Stomach smooth muscle (tissue), 2 donors: ENCODE data around the gene FHIT.

Experiments used
- H3K27ac ChIP-seq: one replicate; pipeline ENCODE4 v1.7.0; 2013; ENCODE audit warnings: mild to moderate bottlenecking, low read length, inconsistent platforms
- H3K27me3 ChIP-seq, 2 donors: one replicate each; pipeline ENCODE4 v1.7.0; 2013; ENCODE audit warnings: low read length in 2 of 2; ENCODE audit not compliant: insufficient read depth in 2 of 2, control insufficient read depth in 1 of 2
- H3K36me3 ChIP-seq, 2 donors: one replicate each; pipeline ENCODE4 v1.7.0; 2013; ENCODE audit warnings: low read length in 2 of 2; ENCODE audit not compliant: control insufficient read depth in 2 of 2, insufficient read depth in 2 of 2
- H3K4me1 ChIP-seq: one replicate; pipeline ENCODE4 v1.7.0; 2013; ENCODE audit warnings: low read length; ENCODE audit not compliant: control insufficient read depth, insufficient read depth
- H3K4me3 ChIP-seq, 2 donors: one replicate each; pipeline ENCODE4 v1.7.0; 2013; ENCODE audit warnings: low read length in 2 of 2
- H3K9ac ChIP-seq, 2 donors: one replicate each; pipeline ENCODE4 v1.7.0; 2013; ENCODE audit warnings: low read length in 2 of 2, mild to moderate bottlenecking in 1 of 2
- H3K9me3 ChIP-seq, 2 donors: one replicate each; pipeline ENCODE4 v1.7.0; 2013; ENCODE audit warnings: low read length in 2 of 2; ENCODE audit not compliant: control insufficient read depth in 2 of 2
- donor health status: healthy.
- donor health status: Pancreatic carcinoma.

FHIT gene

DNA sequence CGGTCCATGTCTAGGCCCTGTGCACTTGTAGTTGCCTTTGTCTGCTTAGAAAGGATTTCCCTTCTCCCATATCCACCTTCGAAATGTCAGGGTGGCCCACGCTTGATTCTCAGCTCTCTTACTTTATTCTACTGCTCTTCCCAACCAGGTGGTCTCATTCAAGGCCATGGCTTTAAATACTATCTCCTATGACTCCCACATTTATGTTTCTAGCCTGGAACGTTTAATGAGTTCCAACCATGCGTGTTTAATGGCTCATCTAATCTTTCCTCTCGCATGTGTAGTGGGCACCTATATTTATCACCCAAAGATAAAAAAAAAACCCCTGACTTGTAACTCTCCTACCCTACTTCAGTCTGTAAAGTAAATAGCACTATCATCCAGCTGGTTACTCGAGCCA, 1474.2 kb downstream of the FHIT start:
- no peak overlapping the region for H3K27ac ChIP-seq
- no peak overlapping the region for H3K9ac ChIP-seq
- no peaks in the 10 kb centered on the region for H3K4me1 ChIP-seq
- no peak overlapping the region for H3K4me3 ChIP-seq
- H3K27me3 ChIP-seq, result no peaks in the 10 kb centered on the region
- no peaks in the 10 kb centered on the region for H3K9me3 ChIP-seq
- no peaks in the 10 kb centered on the region for H3K36me3 ChIP-seq

DNA sequence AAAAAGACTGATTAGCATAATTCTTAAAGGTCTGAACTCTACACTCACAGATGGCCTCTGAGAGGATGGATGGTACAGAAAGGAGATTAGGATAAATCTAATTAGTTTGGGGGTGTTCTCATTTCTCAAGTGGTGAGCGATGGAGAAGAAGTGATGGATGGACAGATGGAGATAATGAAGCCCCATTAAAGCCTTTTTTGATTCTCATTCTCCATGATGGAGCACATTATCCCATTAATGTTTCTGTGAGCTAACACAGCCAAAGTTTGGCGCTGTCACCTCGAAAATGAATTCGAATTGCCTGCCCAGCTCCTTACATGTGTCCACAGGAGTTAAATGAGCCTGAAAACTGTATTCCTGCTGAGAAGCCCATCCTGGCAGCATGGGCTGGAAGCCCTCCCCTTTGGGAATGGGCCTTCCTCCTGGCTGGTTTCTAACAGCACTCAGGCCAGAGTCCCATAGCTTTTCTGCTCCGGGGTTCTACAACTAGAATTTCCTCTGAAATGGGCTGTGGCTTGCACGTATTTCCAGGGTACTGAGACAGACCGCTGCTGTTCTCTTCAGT, 1475.4 kb downstream of the FHIT start:
- H3K27me3 ChIP-seq, result no peaks in the 10 kb centered on the region
- no peak overlapping the region for H3K27ac ChIP-seq
- H3K9ac ChIP-seq, result no peak overlapping the region
- H3K36me3 ChIP-seq, result no peaks in the 10 kb centered on the region
- H3K4me1 ChIP-seq, result no peaks in the 10 kb centered on the region
- no peaks in the 10 kb centered on the region for H3K9me3 ChIP-seq
- no peak overlapping the region for H3K4me3 ChIP-seq

DNA sequence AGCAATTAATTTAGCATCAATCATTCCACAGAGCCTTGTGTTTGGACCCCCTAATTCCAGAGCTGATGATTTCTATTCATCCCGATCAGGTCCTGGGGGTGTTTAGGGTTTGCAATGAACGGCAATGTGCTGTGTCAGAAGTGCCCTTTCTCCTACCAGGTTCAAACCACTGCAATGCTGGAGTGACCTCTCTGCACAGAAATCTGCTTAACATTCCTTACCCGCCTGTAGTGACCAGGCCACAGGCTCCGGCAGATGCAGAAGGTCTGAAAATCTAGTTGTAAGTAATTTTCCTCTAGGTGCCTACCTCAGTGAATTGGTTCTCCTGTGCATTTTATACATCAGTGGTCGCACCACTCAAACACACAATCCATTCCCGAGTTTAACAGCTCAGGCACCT, 1476.1 kb downstream of the FHIT start:
- H3K4me3 ChIP-seq, result no peak overlapping the region
- no peaks in the 10 kb centered on the region for H3K9me3 ChIP-seq
- no peaks in the 10 kb centered on the region for H3K27me3 ChIP-seq
- no peak overlapping the region for H3K9ac ChIP-seq
- no peak overlapping the region for H3K27ac ChIP-seq
- no peaks in the 10 kb centered on the region for H3K4me1 ChIP-seq
- no peaks in the 10 kb centered on the region for H3K36me3 ChIP-seq

DNA sequence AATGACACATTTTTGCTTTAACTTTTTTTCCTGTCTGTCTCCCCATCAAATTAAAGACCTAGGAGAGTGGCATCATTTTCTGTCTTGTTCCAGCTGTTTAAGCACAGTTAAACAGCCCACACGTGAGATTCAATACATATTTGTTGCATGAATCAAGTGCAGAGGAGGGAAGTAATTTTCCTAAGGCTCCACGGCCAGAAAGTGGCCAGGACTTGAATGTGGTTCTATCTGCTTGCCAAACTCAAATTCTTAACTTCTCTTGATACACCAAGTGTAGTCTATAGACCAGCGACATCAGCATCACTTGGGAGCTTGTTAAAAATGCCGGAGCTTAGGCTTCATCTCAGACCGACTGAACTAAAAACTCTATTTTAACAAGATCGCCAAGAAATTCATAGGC, 1476.6 kb downstream of the FHIT start:
- H3K27me3 ChIP-seq, result no peaks in the 10 kb centered on the region
- H3K27ac ChIP-seq, result no peak overlapping the region
- no peaks in the 10 kb centered on the region for H3K4me1 ChIP-seq
- H3K9ac ChIP-seq, result no peak overlapping the region
- no peak overlapping the region for H3K4me3 ChIP-seq
- no peaks in the 10 kb centered on the region for H3K36me3 ChIP-seq
- H3K9me3 ChIP-seq, result no peaks in the 10 kb centered on the region

DNA sequence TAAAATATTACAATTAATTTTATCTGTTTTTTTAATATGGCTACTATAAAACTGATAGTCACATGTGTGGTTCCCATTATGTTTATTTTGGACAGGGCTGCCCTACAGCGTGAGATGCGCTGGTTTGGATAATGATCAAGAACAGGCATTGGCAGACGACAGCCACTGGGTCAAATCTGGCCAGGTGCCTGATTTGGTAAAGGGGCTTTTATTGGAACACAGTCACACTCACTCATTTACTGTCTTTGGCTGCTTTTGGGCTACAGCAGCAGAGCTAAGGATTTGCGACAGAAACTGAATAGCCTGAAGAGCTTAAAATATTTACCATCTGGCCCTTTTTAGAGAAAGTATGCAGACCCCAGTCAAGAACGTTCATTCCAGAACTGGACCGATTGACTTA, 1477.3 kb downstream of the FHIT start:
- Histone ChIP-seq H3K4me3 (no peak overlapping the region), H3K27me3 (no peaks in the 10 kb centered on the region), H3K36me3 (no peaks in the 10 kb centered on the region), H3K9me3 (no peaks in the 10 kb centered on the region), H3K27ac (no peak overlapping the region), H3K4me1 (no peaks in the 10 kb centered on the region), H3K9ac (no peak overlapping the region)

DNA sequence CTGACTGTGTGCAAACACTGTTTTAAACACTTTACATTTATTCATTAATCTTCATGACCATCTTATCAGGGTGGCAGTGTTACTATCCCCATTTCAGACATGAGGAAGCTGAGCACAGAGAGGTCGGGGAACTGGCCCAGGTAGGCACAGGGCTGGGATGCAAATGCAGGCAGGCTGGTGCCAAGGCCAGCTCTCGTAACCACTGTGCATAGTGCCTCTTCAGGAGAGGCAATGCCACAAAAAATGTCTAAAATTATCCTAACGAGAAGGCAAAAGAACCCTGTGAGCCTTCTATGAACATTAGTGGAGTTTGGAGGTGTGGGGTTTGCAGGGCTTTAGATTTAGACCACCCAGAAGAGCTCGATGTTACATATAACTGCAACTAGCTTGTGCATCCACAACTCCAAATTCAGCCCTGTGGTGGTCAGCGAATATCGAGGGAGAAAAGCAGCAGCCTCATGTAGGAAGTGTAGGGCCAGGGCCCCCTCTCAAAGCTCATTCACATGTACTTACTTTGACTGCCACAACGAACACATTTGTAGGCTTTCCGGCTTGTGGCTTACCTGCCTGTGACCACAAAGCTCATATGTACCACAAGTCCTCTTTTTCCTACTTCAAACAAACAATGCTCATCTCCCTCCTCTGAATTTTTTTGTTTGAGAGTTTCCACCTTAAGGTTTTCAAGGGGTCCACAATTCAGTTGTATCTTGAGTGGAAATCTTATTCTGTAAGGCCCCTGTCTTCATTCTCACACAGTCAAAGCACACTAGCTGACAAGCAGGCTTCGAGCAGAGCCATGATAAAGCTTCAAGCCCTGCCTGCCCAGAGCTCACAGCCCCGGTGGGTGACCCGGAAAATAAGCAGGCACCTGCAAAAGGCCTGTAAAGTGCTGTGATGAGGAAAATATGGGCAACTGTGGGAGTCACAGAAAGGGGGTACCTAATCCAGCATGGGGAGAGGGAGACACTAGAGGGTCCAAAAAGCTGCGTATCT, 1478.5 kb downstream of the FHIT start:
- Histone ChIP-seq H3K4me3 (no peak overlapping the region), H3K27ac (no peak overlapping the region), H3K27me3 (no peaks in the 10 kb centered on the region), H3K9me3 (no peaks in the 10 kb centered on the region), H3K9ac (no peak overlapping the region), H3K4me1 (no peaks in the 10 kb centered on the region), H3K36me3 (no peaks in the 10 kb centered on the region)

DNA sequence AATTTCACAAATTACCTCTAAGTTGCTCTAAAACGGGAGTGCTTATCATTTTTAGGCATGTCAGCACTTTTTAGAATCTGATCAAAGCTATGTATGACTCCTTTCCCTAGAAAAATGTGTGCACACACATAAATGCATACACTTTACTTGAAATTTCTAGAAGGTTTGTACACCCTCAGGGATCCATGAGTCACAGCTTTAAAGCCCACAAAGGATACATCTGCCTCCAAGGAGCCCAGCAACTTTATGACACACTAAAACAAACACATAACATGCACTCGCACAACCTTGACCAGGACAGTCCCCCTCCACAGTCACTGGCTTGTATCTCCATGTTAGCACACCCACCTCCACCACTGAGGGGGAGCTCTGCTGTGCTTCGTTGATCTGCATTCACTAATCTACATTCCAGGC, 1479.5 kb downstream of the FHIT start:
- no peak overlapping the region for H3K9ac ChIP-seq
- H3K4me3 ChIP-seq, result no peak overlapping the region
- no peaks in the 10 kb centered on the region for H3K36me3 ChIP-seq
- H3K27ac ChIP-seq, result no peak overlapping the region
- no peaks in the 10 kb centered on the region for H3K27me3 ChIP-seq
- no peaks in the 10 kb centered on the region for H3K4me1 ChIP-seq
- no peaks in the 10 kb centered on the region for H3K9me3 ChIP-seq

DNA sequence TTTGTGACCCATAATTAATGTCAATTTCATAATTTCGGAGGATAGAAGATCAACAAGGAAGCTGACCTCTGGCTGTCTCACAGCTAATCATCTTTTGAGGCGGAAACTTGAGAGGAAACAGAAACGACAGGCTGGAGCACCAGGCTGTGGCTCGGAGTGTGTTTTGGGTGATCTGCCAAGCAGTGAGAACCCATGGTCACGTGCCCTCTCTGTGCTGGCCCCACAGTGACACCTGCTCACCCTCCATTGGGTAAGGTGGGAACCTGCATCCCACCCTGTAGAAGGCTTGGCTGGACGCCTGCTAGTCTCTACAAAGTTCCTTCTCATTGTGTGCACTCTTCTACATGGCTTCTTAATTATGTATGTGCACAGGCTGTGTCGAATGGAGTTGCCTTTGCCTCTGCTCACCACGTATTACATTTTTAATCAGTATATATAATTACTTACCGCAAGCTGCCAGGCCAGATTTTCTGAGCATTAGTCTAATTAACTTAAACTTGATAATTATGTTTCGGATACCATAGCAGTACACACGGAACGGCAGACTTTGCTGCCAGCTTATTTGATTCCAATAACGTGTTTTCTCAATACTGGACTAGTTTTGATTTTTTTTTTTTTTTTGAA, 1482.0 kb downstream of the FHIT start:
- Histone ChIP-seq H3K4me3 (no peak overlapping the region), H3K9ac (no peak overlapping the region), H3K27me3 (no peaks in the 10 kb centered on the region), H3K9me3 (no peaks in the 10 kb centered on the region), H3K27ac (no peak overlapping the region), H3K36me3 (no peaks in the 10 kb centered on the region), H3K4me1 (no peaks in the 10 kb centered on the region)

DNA sequence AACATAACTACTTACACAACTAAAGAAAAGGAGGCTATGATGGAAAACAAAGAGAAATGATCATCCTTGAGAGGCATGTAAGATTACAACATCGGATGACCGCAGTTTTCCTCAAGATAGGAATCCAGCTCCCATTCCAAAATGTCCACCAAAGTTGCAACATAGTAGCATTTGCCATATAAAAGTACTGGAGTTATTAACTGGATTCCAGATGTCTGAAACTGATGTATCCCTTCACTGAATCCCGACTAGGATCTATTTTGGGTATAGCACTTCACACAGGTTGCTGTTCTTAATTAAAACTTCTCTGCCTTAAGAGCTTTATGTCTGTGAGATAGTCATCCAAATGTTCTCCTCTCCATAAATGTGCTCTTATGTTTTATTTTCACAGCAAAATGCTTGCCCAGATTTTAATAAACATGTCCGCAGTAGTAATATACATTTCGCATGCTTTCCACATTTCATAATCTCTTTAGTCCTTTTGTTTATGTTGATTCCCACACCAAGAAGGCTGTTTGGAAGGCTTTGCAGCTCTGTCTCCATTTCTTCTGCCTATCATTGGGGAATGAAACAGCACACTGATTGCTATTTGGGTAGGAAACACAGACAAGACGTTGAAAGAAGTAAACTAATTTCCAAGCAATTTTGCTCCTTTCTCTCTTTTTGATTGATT, 1484.9 kb downstream of the FHIT start:
- Histone ChIP-seq H3K36me3 (no peaks in the 10 kb centered on the region), H3K4me3 (no peak overlapping the region), H3K27me3 (no peaks in the 10 kb centered on the region), H3K9me3 (no peaks in the 10 kb centered on the region), H3K4me1 (no peaks in the 10 kb centered on the region), H3K9ac (no peak overlapping the region), H3K27ac (no peak overlapping the region)

DNA sequence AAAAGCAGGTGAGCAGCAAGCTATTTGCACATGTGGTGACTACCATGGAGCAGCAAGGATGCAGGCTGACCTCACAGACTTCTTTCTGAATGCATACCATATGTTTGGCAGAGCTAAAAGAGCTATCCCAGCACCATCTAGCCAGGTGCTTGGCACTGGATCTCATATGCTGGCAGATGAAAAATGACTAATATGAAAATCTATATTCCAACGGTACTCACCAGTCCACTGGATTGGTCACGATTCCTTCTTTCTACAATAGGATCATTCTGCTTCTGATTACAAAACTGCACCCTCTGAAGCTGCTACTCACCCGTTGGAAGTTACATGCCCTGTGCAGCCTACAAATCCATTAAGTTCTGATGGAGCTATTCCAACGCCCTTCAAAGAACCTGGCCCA, 1487.1 kb downstream of the FHIT start:
- H3K27ac ChIP-seq, result no peak overlapping the region
- H3K9ac ChIP-seq, result no peak overlapping the region
- no peaks in the 10 kb centered on the region for H3K9me3 ChIP-seq
- H3K36me3 ChIP-seq, result no peaks in the 10 kb centered on the region
- no peaks in the 10 kb centered on the region for H3K4me1 ChIP-seq
- no peaks in the 10 kb centered on the region for H3K27me3 ChIP-seq
- no peak overlapping the region for H3K4me3 ChIP-seq
